ENCODE measurements around the gene SMAD3. TPM values are rescaled to one million over a fixed set of nuclear protein-coding genes. Genes with fewer than 3 reads are reported as not detected.
A peak's percentile ranks its signal among the peaks of the same experiment; 100 is the strongest.

SMAD3 gene
- total and polyA plus RNA-seq, 2 of the 8 experiments (the other 6 are each of a cell fraction or from before 2014, with no cell fraction given): 10.1 to 12.4 TPM

DNA sequence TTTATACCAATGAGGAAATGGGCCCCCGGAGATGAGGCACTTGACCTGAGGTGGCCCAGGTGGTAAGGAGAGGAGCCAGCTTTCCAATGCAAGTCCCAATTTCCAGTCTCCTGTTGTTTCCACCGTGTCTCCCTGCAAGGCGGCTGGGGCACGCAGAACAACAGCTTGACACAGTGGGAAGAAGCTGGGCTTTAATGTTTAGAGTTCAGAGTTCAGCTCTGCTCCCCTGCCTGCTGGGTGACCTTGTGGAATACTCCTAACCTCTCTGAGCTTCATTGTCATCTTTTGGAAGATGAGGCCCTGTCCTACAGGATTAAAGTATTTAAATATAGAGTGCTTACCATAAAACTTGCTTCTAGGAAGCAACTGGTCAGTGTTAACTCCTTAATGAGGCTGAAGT lies 80.3 kb downstream of the SMAD3 start (continued):
- TF ChIP-seq CHD7 (IDR thresholded peaks at IDR 0.05; ENCODE audit: insufficient replicate concordance, low read length) (no peak), KDM1A (IDR thresholded peaks at IDR 0.05; ENCODE audit: borderline replicate concordance, low read length) (0 out of 2 replicates have a peak, but pooled peaks have one; percentile 37), JUN (IDR thresholded peaks at IDR 0.05; ENCODE audit: low read depth, low read length) (no peak), CHD1 (IDR thresholded peaks at IDR 0.05; ENCODE audit: low read depth, low read length) (no peak), SIN3A (conservative IDR thresholded peaks at IDR 0.05 in 1 of 2, IDR thresholded peaks at IDR 0.05 in 1 of 2; ENCODE audit: low read depth in 1 of 2, low read length in 2 of 2) (no peak), FOSL1 (IDR thresholded peaks at IDR 0.05; ENCODE audit: insufficient read depth, low read depth, low read length) (no peak)

Data from H1 (cell line).